ENCODE measurements around the gene B4GALT1. TPM values are rescaled to one million over a fixed set of nuclear protein-coding genes. Genes with fewer than 3 reads are reported as not detected.

B4GALT1 gene
- total and polyA plus RNA-seq, 9 donors: 35.8 to 226 (median 88.3) TPM

GRCh38 chr9:33068991-33069390 lies 98.1 kb downstream of the B4GALT1 start:
- H3K9me3 ChIP-seq: no peaks in the 10 kb centered on the region
- H3K27ac ChIP-seq: no peak overlapping the region
- no peaks in the 10 kb centered on the region for H3K4me1 ChIP-seq (ENCODE audit: insufficient read depth)
- no peak for TF ChIP-seq POLR2A (IDR thresholded peaks at IDR 0.05)
- TF ChIP-seq EP300 (IDR thresholded peaks at IDR 0.05): no peak
- no peak for TF ChIP-seq CTCF (IDR thresholded peaks at IDR 0.05)
- 7 to 19% (median 13%) methylated on average over 1 of the region's 1 CpG for WGBS, 3 donors
- intact Hi-C loops (cut with DNase I): no loop called here
- no peak for DNase-seq
- H3K4me3 ChIP-seq: no peak overlapping the region
- no peaks in the 10 kb centered on the region for H3K36me3 ChIP-seq
- no peaks in the 10 kb centered on the region for H3K27me3 ChIP-seq

- H3K27me3 ChIP-seq: no peaks in the 10 kb centered on the region
- no peaks in the 10 kb centered on the region for H3K36me3 ChIP-seq
- DNase-seq: no peak
- no peak overlapping the region for H3K27ac ChIP-seq
- intact Hi-C loops (cut with DNase I): no loop called here
- H3K4me1 ChIP-seq (ENCODE audit: insufficient read depth): no peaks in the 10 kb centered on the region
- 87 to 93% (median 93%) methylated on average over 5 of the region's 5 CpGs for WGBS, 3 donors
- H3K4me3 ChIP-seq: no peak overlapping the region
- no peaks in the 10 kb centered on the region for H3K9me3 ChIP-seq
- TF ChIP-seq POLR2A (IDR thresholded peaks at IDR 0.05): no peak
- TF ChIP-seq EP300 (IDR thresholded peaks at IDR 0.05): no peak
- no peak for TF ChIP-seq CTCF (IDR thresholded peaks at IDR 0.05)
Measured at GRCh38 chr9:33065157-33066076, 101.7 kb downstream of the B4GALT1 start.

Small RNA genes within 50 kb of the gene (small RNA-seq; reads per million reads assigned to genes)
- gene RNU4ATAC15P: not detected

Other genes with a start within 250 kb of the B4GALT1 start
- 10 to 100 TPM; 14.9 to 31.0 (median 23.6) TPM for gene APTX, start 165.7 kb downstream of the B4GALT1 start, total RNA-seq
- 10 to 100 TPM; 21.9 to 38.4 TPM for gene APTX, start 165.7 kb downstream of the B4GALT1 start, polyA plus RNA-seq
- gene DNAJA1, start 142.1 kb downstream of the B4GALT1 start, total RNA-seq: 100 to 1,000 TPM in 4 of 7 donors, 10 to 100 TPM in 3; 66.1 to 156 (median 112) TPM
- 100 to 1,000 TPM in 1 of 2 donors, 10 to 100 TPM in 1; 62.6 to 159 TPM for gene DNAJA1, start 142.1 kb downstream of the B4GALT1 start, polyA plus RNA-seq
- 10 to 100 TPM; 14.9 to 28.6 (median 25.6) TPM for gene SMU1, start 90.7 kb downstream of the B4GALT1 start, total RNA-seq
- gene SMU1, start 90.7 kb downstream of the B4GALT1 start, polyA plus RNA-seq: 10 to 100 TPM; 12.2 to 22.3 TPM
- gene SPINK4, start 72.8 kb upstream of the B4GALT1 start, total RNA-seq: not detected
- gene SPINK4, start 72.8 kb upstream of the B4GALT1 start, polyA plus RNA-seq: not detected
- 10 to 100 TPM; 41.0 to 70.9 (median 59.6) TPM for gene BAG1, start 97.4 kb upstream of the B4GALT1 start, total RNA-seq
- gene BAG1, start 97.4 kb upstream of the B4GALT1 start, polyA plus RNA-seq: 10 to 100 TPM; 48.2 to 67.8 TPM
- gene CHMP5, start 97.7 kb upstream of the B4GALT1 start, total RNA-seq: 10 to 100 TPM; 39.7 to 57.1 (median 45.1) TPM
- 10 to 100 TPM; 56.4 to 66.5 TPM for gene CHMP5, start 97.7 kb upstream of the B4GALT1 start, polyA plus RNA-seq
- gene NFX1, start 123.2 kb upstream of the B4GALT1 start, total RNA-seq: 10 to 100 TPM; 23.4 to 44.5 (median 34.3) TPM
- 10 to 100 TPM; 18.5 to 38.9 TPM for gene NFX1, start 123.2 kb upstream of the B4GALT1 start, polyA plus RNA-seq
- 1 to 10 TPM; 1.1 to 3.8 (median 2.2) TPM for gene AQP7, start 235.2 kb upstream of the B4GALT1 start, total RNA-seq
- 1 to 10 TPM; 2.0 to 3.2 TPM for gene AQP7, start 235.2 kb upstream of the B4GALT1 start, polyA plus RNA-seq

All from ovary (tissue), 9 donors.